IMR-90 (cell line): ENCODE results near the gene SEL1L.

Experiments used
- MAFK ChIP-seq: IDR thresholded peaks from 2 replicates; pipeline ENCODE4 v1.6.1; 2012; ENCODE audit warnings: low read depth, low read length, improper control_type of control experiment
- RCOR1 ChIP-seq: IDR thresholded peaks from 2 replicates; pipeline ENCODE4 v1.6.1; 2012; ENCODE audit warnings: mild to moderate bottlenecking, low read length, improper control_type of control experiment; ENCODE audit not compliant: insufficient replicate concordance
- RFX5 ChIP-seq: IDR thresholded peaks from 2 replicates; pipeline ENCODE4 v1.8.0; 2012; ENCODE audit warnings: low read depth, mild to moderate bottlenecking, low read length, moderate library complexity
- SMC3 ChIP-seq: fragments of 150-350 bp; IDR thresholded peaks from 2 replicates; pipeline ENCODE4 v1.6.1; 2016; ENCODE audit warnings: low read depth, mild to moderate bottlenecking, antibody characterized with exemption, low read length, moderate library complexity
- TF ChIP-seq, protein P1 (sequence below): conservative IDR thresholded peaks from 2 replicates; pipeline ENCODE4 v1.5.1; 2012; ENCODE audit warnings: mild to moderate bottlenecking, low read depth, low read length, improper control_type of control experiment
- TF ChIP-seq, protein P2 (sequence below): fragments of 150-350 bp; IDR thresholded peaks from 2 replicates; pipeline ENCODE4 v1.6.1; 2017; ENCODE audit warnings: mild to moderate bottlenecking, antibody characterized with exemption, low read length, low read depth

DNA sequence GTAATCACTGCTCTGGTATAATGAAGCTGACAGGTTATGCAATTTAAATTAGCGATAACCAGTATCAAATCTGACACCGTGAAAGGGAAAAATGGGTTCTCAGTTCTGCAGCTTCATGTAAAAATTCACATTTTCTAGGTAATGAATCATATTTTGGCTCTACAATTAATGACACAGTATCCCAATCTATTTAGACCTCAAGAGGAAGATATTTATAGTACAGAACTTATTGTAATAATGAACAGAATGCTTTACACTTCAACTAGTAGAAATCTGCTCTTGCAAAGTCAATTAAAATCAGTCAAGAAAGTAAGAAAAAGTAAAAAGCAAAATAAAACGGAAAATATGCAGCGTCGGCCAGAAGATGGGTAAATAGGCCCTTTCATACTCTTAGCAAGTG lies 24.3 kb downstream of the SEL1L start:
- TF ChIP-seq, protein P1, sequence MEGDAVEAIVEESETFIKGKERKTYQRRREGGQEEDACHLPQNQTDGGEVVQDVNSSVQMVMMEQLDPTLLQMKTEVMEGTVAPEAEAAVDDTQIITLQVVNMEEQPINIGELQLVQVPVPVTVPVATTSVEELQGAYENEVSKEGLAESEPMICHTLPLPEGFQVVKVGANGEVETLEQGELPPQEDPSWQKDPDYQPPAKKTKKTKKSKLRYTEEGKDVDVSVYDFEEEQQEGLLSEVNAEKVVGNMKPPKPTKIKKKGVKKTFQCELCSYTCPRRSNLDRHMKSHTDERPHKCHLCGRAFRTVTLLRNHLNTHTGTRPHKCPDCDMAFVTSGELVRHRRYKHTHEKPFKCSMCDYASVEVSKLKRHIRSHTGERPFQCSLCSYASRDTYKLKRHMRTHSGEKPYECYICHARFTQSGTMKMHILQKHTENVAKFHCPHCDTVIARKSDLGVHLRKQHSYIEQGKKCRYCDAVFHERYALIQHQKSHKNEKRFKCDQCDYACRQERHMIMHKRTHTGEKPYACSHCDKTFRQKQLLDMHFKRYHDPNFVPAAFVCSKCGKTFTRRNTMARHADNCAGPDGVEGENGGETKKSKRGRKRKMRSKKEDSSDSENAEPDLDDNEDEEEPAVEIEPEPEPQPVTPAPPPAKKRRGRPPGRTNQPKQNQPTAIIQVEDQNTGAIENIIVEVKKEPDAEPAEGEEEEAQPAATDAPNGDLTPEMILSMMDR = no peak
- TF ChIP-seq RFX5 (no peak), MAFK (no peak), RCOR1 (no peak), SMC3 (no peak)
- TF ChIP-seq, protein P2, sequence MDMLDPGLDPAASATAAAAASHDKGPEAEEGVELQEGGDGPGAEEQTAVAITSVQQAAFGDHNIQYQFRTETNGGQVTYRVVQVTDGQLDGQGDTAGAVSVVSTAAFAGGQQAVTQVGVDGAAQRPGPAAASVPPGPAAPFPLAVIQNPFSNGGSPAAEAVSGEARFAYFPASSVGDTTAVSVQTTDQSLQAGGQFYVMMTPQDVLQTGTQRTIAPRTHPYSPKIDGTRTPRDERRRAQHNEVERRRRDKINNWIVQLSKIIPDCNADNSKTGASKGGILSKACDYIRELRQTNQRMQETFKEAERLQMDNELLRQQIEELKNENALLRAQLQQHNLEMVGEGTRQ = no peak
